GM11168 (cell line): ENCODE data around the gene SNAPC4.

Experiments
- in situ Hi-C: fragments of 300-500 bp; cut with MboI; formaldehyde crosslinking; loops from one replicate; pipeline ENCODE4 v1.12.0; 2022; ENCODE audit warnings: low sequenced_read_pairs; ENCODE audit not compliant: unreplicated experiment

SNAPC4 gene

GRCh38 chr9:136400038-136400834 is at the start of gene SNAPC4:
SNAPC4 (minus strand) TSS chr9:136400170; CDS start chr9:136398428, 1,742 bp downstream.
- in situ Hi-C loops: no loop called here

- in situ Hi-C loops: no loop called here
Measured at GRCh38 chr9:136448655-136449054, 48.7 kb upstream of the SNAPC4 start.

- in situ Hi-C loops: no loop called here
Measured at GRCh38 chr9:136447173-136447778, 47.3 kb upstream of the SNAPC4 start.

- in situ Hi-C loops: no loop called here
Measured at GRCh38 chr9:136445799-136446198, 45.8 kb upstream of the SNAPC4 start.

GRCh38 chr9:136444102-136444501 is 44.1 kb upstream of the SNAPC4 start:
- in situ Hi-C loops: no loop called here

- in situ Hi-C loops: no loop called here
Measured at GRCh38 chr9:136443687-136444086, 43.7 kb upstream of the SNAPC4 start.

- in situ Hi-C loops: no loop called here
Measured at GRCh38 chr9:136443087-136443486, 43.1 kb upstream of the SNAPC4 start.

GRCh38 chr9:136442265-136442664 is 42.3 kb upstream of the SNAPC4 start:
- in situ Hi-C loops: no loop called here

- in situ Hi-C loops: no loop called here
Measured at GRCh38 chr9:136441681-136442245, 41.8 kb upstream of the SNAPC4 start.

GRCh38 chr9:136441191-136441680 is 41.3 kb upstream of the SNAPC4 start:
- in situ Hi-C loops: no loop called here

GRCh38 chr9:136439481-136440408 is 39.8 kb upstream of the SNAPC4 start, which contains the start of gene INPP5E:
INPP5E (minus strand) TSS chr9:136439845; CDS start chr9:136439419, 426 bp downstream.
- in situ Hi-C loops: no loop called here

- in situ Hi-C loops: no loop called here
Measured at GRCh38 chr9:136438548-136439480, 38.8 kb upstream of the SNAPC4 start.

- in situ Hi-C loops: no loop called here
Measured at GRCh38 chr9:136437839-136438547, 38.0 kb upstream of the SNAPC4 start.

GRCh38 chr9:136437430-136437829 is 37.5 kb upstream of the SNAPC4 start:
- in situ Hi-C loops: no loop called here

- in situ Hi-C loops: no loop called here
Measured at GRCh38 chr9:136436055-136436634, 36.2 kb upstream of the SNAPC4 start.

GRCh38 chr9:136434580-136435169 is 34.7 kb upstream of the SNAPC4 start:
- in situ Hi-C loops: no loop called here

- in situ Hi-C loops: no loop called here
Measured at GRCh38 chr9:136433849-136434579, 34.0 kb upstream of the SNAPC4 start.
